GM23338 (cell line): ENCODE measurements around the gene KREMEN2.

Experiments used
- CREB1 ChIP-seq: fragments of 250-450 bp; sonication (Bioruptor Pico); IDR thresholded peaks from 2 replicates; pipeline ENCODE4 v1.5.0; 2020; ENCODE audit warnings: low read depth, mild to moderate bottlenecking, moderate library complexity
- EZH2phosphoT487 ChIP-seq: fragments of 200-600 bp; sonication (generic); IDR thresholded peaks from one replicate; pipeline ENCODE4 v1.8.1; 2018; ENCODE audit warnings: antibody characterized with exemption; ENCODE audit not compliant: unreplicated experiment
- POLR2AphosphoS5 ChIP-seq: IDR thresholded peaks from 2 replicates; pipeline ENCODE4 v1.6.1; 2016; ENCODE audit warnings: antibody characterized with exemption, low read depth
- TF ChIP-seq, protein P1 (sequence below), 2 experiments: fragments of 200-600 bp in 1 of 2; sonication (generic) in 1 of 2; conservative IDR thresholded peaks; 2 replicates each; pipeline versions ENCODE4 v1.5.1 to v1.6.1; 2016 to 2017; ENCODE audit warnings: antibody characterized with exemption in 2 of 2, low read depth in 2 of 2, mild to moderate bottlenecking in 2 of 2, moderate library complexity in 1 of 2

DNA sequence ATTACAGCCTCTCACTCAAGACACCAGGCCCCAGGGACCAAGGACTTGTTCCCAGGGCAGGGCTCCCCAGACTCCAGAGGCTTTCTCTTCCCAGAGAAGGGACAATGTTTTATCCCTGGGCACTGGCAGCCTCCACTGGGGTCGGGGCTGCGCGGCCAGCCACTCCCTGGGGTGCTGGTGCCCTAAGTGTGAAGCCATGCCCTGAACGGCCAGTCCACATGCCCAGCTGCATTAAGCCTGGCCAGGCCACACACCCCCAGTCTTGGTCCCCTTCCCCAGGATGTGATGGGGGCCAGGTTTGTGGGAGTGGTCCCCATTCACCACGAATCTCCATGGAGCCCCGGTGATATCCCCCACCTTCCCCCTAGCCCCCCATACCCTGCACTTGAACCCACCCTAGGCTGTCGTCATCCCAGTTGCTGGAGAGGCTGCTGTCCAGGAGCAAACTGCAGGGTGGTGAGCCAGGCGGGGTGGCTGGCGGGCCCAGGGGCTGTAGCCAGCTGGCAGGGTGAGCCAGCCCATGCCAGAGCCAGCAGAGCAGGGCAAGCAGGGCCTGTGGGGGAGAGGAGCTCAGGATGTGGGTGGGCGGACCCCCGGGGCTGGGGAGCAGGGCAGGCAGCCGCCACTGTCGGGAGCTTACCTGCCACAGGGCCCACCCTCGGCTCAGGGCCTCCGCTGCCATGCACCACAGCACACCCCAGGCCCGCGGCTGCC lies 9.7 kb downstream of the KREMEN2 start:
- TF ChIP-seq CREB1 (CRISPR knock-in tag) (no peak), POLR2AphosphoS5 (no peak), EZH2phosphoT487 (no peak)
- TF ChIP-seq, protein P1, sequence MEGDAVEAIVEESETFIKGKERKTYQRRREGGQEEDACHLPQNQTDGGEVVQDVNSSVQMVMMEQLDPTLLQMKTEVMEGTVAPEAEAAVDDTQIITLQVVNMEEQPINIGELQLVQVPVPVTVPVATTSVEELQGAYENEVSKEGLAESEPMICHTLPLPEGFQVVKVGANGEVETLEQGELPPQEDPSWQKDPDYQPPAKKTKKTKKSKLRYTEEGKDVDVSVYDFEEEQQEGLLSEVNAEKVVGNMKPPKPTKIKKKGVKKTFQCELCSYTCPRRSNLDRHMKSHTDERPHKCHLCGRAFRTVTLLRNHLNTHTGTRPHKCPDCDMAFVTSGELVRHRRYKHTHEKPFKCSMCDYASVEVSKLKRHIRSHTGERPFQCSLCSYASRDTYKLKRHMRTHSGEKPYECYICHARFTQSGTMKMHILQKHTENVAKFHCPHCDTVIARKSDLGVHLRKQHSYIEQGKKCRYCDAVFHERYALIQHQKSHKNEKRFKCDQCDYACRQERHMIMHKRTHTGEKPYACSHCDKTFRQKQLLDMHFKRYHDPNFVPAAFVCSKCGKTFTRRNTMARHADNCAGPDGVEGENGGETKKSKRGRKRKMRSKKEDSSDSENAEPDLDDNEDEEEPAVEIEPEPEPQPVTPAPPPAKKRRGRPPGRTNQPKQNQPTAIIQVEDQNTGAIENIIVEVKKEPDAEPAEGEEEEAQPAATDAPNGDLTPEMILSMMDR (conservative IDR thresholded peaks at IDR 0.05; ENCODE audit: low read depth in 2 of 2), result no peak
